HepG2 (cell line): ENCODE results near the gene SWSAP1.

Experiments
- ATF2 ChIP-seq: sonication (generic); formaldehyde crosslinking; IDR thresholded peaks from 2 replicates; pipeline ENCODE4 v1.4.0; 2020; ENCODE audit warnings: missing genetic modification reagents
- ATM ChIP-seq: fragments of 450-650 bp; IDR thresholded peaks from 2 replicates; pipeline ENCODE4 v1.7.1; 2017; ENCODE audit warnings: mild to moderate bottlenecking, borderline replicate concordance
- CEBPB ChIP-seq: IDR thresholded peaks from 2 replicates; pipeline ENCODE4 v1.6.1; 2011; ENCODE audit warnings: low read depth, low read length, improper control_type of control experiment, borderline replicate concordance
- CTCF ChIP-seq: sonication (generic); formaldehyde crosslinking; IDR thresholded peaks from 2 replicates; pipeline ENCODE4 v1.5.0; 2020; ENCODE audit warnings: mild to moderate bottlenecking, missing genetic modification reagents, moderate library complexity
- ETS1 ChIP-seq: sonication (generic); formaldehyde crosslinking; IDR thresholded peaks from 2 replicates; pipeline ENCODE4 v1.4.0; 2020; ENCODE audit warnings: missing genetic modification reagents
- FOXK2 ChIP-seq: fragments of 450-650 bp; IDR thresholded peaks from 2 replicates; pipeline ENCODE4 v1.6.1; 2016
- FOXP4 ChIP-seq: sonication (generic); formaldehyde crosslinking; IDR thresholded peaks from 2 replicates; pipeline ENCODE4 v1.4.0; 2020; ENCODE audit warnings: missing genetic modification reagents
- PCBP2 ChIP-seq: fragments of 200-400 bp; formaldehyde crosslinking; optimal IDR thresholded peaks from 2 replicates; pipeline ENCODE3; 2018; ENCODE audit warnings: low read length, low read depth; ENCODE audit not compliant: poor library complexity, severe bottlenecking
- SMC3 ChIP-seq: IDR thresholded peaks from 2 replicates; pipeline ENCODE4 v1.6.1; 2011; ENCODE audit warnings: low read length, improper control_type of control experiment
- SOX6 ChIP-seq, 2 experiments: fragments of 450-650 bp in 1 of 2; sonication (generic) in 1 of 2; formaldehyde crosslinking in 1 of 2; IDR thresholded peaks; 2 replicates each; pipeline versions ENCODE4 v1.4.0 to v1.6.1; 2017 to 2020; ENCODE audit warnings: antibody characterized with exemption in 1 of 2, mild to moderate bottlenecking in 1 of 2, missing genetic modification reagents in 1 of 2
- ZNF678 ChIP-seq: sonication (generic); formaldehyde crosslinking; IDR thresholded peaks from 2 replicates; pipeline ENCODE4 v1.4.0; 2020; ENCODE audit warnings: mild to moderate bottlenecking, missing genetic modification reagents

GRCh38 chr19:11349171-11349570, 25.3 kb upstream of the SWSAP1 start:
- no peak for TF ChIP-seq FOXK2
- no peak for TF ChIP-seq CTCF (CRISPR knock-in tag)
- TF ChIP-seq PCBP2, result no peak
- no peak for TF ChIP-seq SMC3
- no peak for TF ChIP-seq ETS1
- no peak for TF ChIP-seq FOXP4 (CRISPR knock-in tag)
- no peak for TF ChIP-seq ZNF678 (CRISPR knock-in tag)
- TF ChIP-seq ATF2, result no peak
- no peak for TF ChIP-seq ATM
- no peak for TF ChIP-seq CEBPB
- no peak for TF ChIP-seq SOX6 (IDR thresholded peaks at IDR 0.05)
- no peak for TF ChIP-seq SOX6 (CRISPR knock-in tag; IDR thresholded peaks at IDR 0.05)
